LoVo (cell line): ENCODE measurements around the gene YY1AP1.
"Not testable (repeated sequence)": the region's sequence is repeated elsewhere in the genome, so short reads cannot be mapped to it uniquely, and the experiment has no call there.

Source experiments
- DNase-seq: peaks from one replicate; pipeline ENCODE4 v3.0.0-alpha.2; 2016; ENCODE audit warnings: low spot score

The YY1AP1 gene

GRCh38 chr1:155645034-155645598 lies 43.5 kb downstream of the YY1AP1 start:
- no peak for DNase-seq

- DNase-seq, result no peak
These were observed 45.3 kb downstream of the YY1AP1 start for GRCh38 chr1:155643230-155643629.

- DNase-seq, result not testable (repeated sequence)
These were observed 45.9 kb downstream of the YY1AP1 start for GRCh38 chr1:155642559-155643180.

GRCh38 chr1:155640367-155640766 lies 48.2 kb downstream of the YY1AP1 start:
- no peak for DNase-seq

GRCh38 chr1:155636397-155637153 lies 52.0 kb downstream of the YY1AP1 start:
- no peak for DNase-seq

GRCh38 chr1:155626428-155626827 lies 62.1 kb downstream of the YY1AP1 start:
- not testable (repeated sequence) for DNase-seq

- no peak for DNase-seq
These were observed 65.2 kb downstream of the YY1AP1 start for GRCh38 chr1:155623357-155623756.

- no peak for DNase-seq
These were observed 66.4 kb downstream of the YY1AP1 start for GRCh38 chr1:155622191-155622590.

- DNase-seq, result not testable (repeated sequence)
These were observed 75.3 kb downstream of the YY1AP1 start for GRCh38 chr1:155613226-155613625.

- not testable (repeated sequence) for DNase-seq
These were observed 78.3 kb downstream of the YY1AP1 start for GRCh38 chr1:155610257-155610647.

- DNase-seq, result peak; percentile 96
These were observed 78.9 kb downstream of the YY1AP1 start, which contains the start of gene MSTO1 for GRCh38 chr1:155609515-155610256. Gene MSTO1, plus strand, starts transcription at chr1:155610218. Its CDS starts 31 bp downstream, at chr1:155610249.
